Choroid plexus epithelial cell (primary cell): ENCODE results near the gene MEGF8.
A peak's percentile ranks its signal among the peaks of the same experiment; 100 is the strongest.

ENCODE experiments used
- DNase-seq: peaks from one replicate; pipeline ENCODE4 v3.0.0-alpha.2; 2010; ENCODE audit warnings: low read depth
- H3K4me3 ChIP-seq: 2 replicates; pipeline ENCODE4 v1.5.1; 2011; ENCODE audit warnings: low read depth, mild to moderate bottlenecking, control low read depth, low read length, moderate library complexity
- TF ChIP-seq, protein P1 (sequence below): conservative IDR thresholded peaks from 2 replicates; pipeline ENCODE4 v1.5.1; 2011; ENCODE audit warnings: low read depth, mild to moderate bottlenecking, control low read depth, inconsistent platforms, low read length, moderate library complexity

The MEGF8 gene

DNA sequence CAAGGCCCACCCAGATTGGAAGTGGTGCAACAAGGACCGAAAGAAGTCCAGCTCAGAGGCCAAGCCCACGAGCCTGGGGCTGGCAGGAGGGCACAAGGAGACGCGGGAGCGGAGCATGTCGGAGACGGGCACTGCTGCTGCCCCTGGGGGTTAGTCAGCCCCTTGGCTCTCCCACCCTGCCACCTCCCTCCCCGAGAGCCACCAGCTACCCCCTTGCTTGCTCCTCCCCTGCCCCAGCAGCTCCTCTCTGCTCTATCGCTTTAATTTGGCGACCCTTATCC is 37.7 kb upstream of the MEGF8 start:
- no peak overlapping the region for H3K4me3 ChIP-seq
- TF ChIP-seq, protein P1, sequence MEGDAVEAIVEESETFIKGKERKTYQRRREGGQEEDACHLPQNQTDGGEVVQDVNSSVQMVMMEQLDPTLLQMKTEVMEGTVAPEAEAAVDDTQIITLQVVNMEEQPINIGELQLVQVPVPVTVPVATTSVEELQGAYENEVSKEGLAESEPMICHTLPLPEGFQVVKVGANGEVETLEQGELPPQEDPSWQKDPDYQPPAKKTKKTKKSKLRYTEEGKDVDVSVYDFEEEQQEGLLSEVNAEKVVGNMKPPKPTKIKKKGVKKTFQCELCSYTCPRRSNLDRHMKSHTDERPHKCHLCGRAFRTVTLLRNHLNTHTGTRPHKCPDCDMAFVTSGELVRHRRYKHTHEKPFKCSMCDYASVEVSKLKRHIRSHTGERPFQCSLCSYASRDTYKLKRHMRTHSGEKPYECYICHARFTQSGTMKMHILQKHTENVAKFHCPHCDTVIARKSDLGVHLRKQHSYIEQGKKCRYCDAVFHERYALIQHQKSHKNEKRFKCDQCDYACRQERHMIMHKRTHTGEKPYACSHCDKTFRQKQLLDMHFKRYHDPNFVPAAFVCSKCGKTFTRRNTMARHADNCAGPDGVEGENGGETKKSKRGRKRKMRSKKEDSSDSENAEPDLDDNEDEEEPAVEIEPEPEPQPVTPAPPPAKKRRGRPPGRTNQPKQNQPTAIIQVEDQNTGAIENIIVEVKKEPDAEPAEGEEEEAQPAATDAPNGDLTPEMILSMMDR = no peak

DNA sequence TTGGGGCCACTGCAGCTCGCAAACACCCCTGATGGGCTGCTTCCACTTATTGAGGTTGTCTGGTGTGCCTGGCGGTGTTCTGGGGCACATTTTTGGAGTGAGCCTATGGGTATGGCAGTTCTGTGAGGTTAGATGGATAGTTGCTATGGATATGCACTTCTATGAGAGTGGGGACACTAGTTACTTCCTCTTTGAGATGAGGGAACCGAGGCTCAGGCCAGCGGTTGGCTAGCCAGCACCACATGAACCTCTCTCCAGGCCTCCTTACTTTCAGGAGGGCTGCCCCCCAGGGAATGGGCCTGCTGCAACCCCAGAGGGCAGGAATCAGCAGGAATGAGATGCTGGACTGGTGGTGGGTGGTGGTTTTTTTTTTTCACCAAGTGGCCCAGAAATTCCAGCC is 37.0 kb upstream of the MEGF8 start:
- no peak for DNase-seq
- no peak overlapping the region for H3K4me3 ChIP-seq
- TF ChIP-seq, protein P1 = no peak

More for the DNA sequence above, 37.7 kb upstream of the MEGF8 start:
- DNase-seq = no peak

DNA sequence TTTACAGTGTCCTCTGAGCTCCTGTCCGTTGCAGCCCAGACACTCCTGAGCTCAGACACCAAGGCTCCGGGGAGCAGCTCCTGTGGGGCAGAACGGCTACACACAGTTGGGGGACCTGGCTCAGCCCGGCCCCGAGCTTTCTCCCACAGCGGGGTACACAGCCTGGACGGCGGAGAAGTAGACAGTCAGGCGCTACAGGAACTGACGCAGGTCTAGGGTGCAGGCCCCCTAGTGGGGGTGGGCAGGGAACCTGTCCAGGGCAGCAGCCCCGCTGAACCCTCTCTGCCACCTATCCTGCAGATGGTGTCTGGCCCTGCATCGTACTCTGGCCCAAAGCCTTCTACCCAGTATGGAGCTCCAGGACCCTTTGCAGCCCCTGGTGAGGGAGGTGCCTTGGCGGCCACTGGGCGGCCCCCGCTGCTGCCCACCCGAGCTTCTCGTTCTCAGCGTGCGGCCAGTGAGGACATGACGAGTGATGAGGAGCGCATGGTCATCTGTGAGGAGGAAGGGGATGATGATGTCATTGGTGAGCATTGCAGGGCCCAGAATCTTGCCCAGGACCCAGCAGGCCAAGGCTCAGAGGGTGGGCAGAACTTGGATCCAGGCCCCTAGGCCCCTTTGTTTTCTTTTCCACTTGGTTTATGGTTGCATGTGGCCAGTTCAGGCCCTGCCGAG is 36.4 kb upstream of the MEGF8 start:
- TF ChIP-seq, protein P1 = peak; percentile 9
- DNase-seq = no peak
- no peak overlapping the region for H3K4me3 ChIP-seq

DNA sequence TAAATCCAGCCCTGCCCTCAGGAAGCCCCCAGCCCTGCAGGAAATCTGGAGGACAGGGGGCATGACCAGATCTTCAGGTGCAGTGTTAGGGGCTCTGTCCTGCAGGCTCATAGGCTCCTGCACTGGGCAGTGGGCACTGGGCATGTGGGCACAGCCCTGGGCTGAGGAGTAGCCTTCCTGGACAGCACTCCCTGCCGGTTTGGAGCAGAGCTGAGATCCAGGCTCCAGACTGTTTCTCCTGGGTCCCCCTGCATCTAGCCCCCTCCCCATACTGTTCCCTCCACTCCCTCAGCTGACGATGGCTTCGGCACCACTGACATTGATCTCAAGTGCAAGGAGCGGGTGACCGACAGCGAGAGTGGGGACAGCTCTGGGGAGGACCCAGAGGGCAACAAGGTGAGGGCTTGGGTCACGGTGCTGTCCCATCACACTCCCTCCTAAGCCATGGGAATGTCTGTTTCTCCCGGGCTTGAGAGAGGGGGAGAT is 35.8 kb upstream of the MEGF8 start:
- no peak for DNase-seq
- H3K4me3 ChIP-seq = no peak overlapping the region
- TF ChIP-seq, protein P1 = no peak

DNA sequence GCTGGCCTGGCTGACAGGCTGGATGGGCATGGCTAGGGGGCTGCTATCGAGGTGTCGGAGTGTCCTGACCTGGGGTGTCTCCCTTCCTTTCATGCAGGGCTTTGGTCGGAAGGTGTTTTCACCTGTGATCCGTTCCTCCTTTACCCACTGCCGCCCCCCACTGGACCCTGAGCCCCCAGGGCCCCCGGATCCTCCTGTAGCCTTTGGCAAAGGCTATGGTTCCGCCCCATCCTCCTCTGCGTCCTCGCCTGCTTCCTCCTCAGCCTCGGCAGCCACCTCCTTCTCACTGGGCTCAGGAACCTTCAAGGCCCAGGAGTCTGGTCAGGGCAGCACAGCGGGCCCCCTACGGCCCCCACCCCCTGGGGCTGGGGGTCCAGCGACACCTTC is 35.3 kb upstream of the MEGF8 start:
- H3K4me3 ChIP-seq = no peak overlapping the region
- TF ChIP-seq, protein P1 = no peak
- no peak for DNase-seq

DNA sequence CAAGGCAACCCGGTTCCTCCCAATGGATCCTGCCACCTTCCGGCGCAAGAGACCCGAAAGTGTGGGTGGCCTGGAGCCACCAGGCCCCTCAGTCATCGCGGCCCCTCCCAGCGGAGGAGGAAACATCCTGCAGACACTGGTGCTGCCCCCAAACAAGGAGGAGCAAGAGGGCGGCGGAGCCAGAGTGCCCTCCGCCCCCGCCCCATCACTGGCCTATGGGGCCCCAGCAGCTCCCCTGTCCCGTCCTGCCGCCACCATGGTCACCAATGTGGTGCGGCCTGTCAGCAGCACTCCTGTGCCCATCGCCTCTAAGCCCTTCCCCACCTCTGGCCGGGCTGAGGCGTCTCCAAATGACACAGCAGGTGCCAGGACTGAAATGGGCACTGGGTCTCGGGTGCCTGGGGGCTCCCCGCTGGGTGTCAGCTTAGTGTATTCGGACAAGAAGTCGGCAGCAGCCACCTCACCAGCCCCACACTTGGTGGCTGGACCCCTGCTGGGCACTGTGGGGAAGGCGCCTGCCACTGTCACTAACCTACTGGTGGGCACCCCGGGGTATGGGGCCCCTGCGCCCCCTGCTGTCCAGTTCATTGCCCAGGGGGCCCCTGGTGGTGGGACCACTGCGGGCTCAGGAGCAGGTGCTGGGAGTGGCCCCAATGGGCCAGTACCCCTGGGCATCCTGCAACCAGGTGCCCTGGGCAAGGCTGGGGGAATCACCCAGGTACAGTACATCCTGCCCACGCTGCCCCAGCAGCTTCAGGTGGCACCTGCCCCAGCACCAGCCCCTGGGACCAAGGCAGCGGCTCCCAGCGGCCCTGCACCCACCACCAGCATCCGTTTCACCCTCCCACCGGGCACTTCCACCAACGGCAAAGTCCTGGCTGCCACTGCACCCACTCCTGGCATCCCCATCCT is 34.7 kb upstream of the MEGF8 start:
- H3K4me3 ChIP-seq = no peak overlapping the region
- DNase-seq = no peak
- TF ChIP-seq, protein P1 = peak; percentile 38
